Stimulated activated naive B cell treated with anti-CD40 and anti-IgM and Interleukin-4, amounts not matched to agents 10 μg/mL and 1 μg/mL and 100 μg/mL, for 72 hours (primary cell): ENCODE results near the gene DLX2.
"Not testable (repeated sequence)": the region's sequence is repeated elsewhere in the genome, so short reads cannot be mapped to it uniquely, and the experiment has no call there.

Experiments
- ATAC-seq, 2 donors: fragments of 150-1000 bp; cut with Tn5 transposase; replicated peaks; 2 replicates each; pipeline ENCODE4 v1.10.0; 2021; ENCODE audit warnings: moderate library complexity in 1 of 2
- DNase-seq: peaks from one replicate; pipeline ENCODE4 v3.0.0; 2021
- H3K27ac Mint-ChIP-seq: one replicate; pipeline ENCODE4 v1.8.0; 2022; ENCODE audit warnings: mild to moderate bottlenecking, mixed read lengths
- H3K27me3 Mint-ChIP-seq, 2 donors: one replicate each; pipeline ENCODE4 v1.8.0; 2022; ENCODE audit warnings: mixed read lengths in 2 of 2
- H3K36me3 Mint-ChIP-seq, 2 donors: one replicate each; pipeline ENCODE4 v1.8.0; 2022; ENCODE audit warnings: mixed read lengths in 2 of 2, mild to moderate bottlenecking in 1 of 2
- H3K4me1 Mint-ChIP-seq, 2 donors: one replicate each; pipeline ENCODE4 v1.8.0; 2022; ENCODE audit warnings: mixed read lengths in 2 of 2, mild to moderate bottlenecking in 1 of 2
- H3K4me3 Mint-ChIP-seq, 2 donors: one replicate each; pipeline ENCODE4 v1.8.0; 2022; ENCODE audit warnings: mild to moderate bottlenecking in 2 of 2, mixed read lengths in 2 of 2, moderate library complexity in 1 of 2
- H3K9me3 Mint-ChIP-seq, 2 donors: one replicate each; pipeline ENCODE4 v1.8.0; 2022; ENCODE audit warnings: mixed read lengths in 2 of 2, mild to moderate bottlenecking in 1 of 2

DLX2 gene

DNA sequence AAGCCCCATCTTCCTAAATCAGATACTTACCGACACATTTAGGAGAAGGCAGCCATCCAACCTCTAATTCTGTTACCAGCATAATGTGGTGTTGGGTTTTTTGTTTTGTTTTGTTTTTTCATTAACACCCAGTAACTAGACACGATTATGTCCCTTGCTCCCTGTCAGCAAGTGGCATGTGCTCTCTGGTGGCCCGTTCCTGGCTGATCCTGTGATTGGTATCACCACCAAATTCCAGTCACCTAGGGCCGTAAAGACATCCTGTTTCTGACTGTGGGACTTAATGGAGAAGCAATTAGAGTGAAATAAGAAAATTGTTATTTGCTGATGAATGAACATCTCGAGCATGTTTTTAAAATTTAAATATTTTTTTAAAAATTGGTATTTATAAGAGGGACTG lies 23.3 kb downstream of the DLX2 start:
- DNase-seq (no peak), ATAC-seq (no peak)
- H3K4me1 Mint-ChIP-seq: peaks cover 15 to 28% of the 10 kb centered on the region in 2 donors
- H3K9me3 Mint-ChIP-seq: peaks cover 0 to 4% of the 10 kb centered on the region in 2 donors
- H3K36me3 Mint-ChIP-seq: peaks cover 5 to 21% of the 10 kb centered on the region in 2 donors
- no peak overlapping the region for H3K4me3 Mint-ChIP-seq
- H3K27me3 Mint-ChIP-seq: peaks cover 42 to 60% of the 10 kb centered on the region in 2 donors
- H3K27ac Mint-ChIP-seq: peak overlapping the region; percentile 47

GRCh38 chr2:172074254-172074653 lies 28.4 kb downstream of the DLX2 start:
- ATAC-seq: no peak
- Mint-ChIP-seq H3K4me1 (no peaks in the 10 kb centered on the region), H3K27me3 (peaks cover 4 to 14% of the 10 kb centered on the region in 2 donors), H3K4me3 (no peak overlapping the region), H3K27ac (no peak overlapping the region), H3K36me3 (peaks cover 9 to 26% of the 10 kb centered on the region in 2 donors), H3K9me3 (no peaks in the 10 kb centered on the region)
- no peak for DNase-seq

- ATAC-seq (no peak), DNase-seq (no peak)
- H3K27me3 Mint-ChIP-seq: peaks cover 0 to 7% of the 10 kb centered on the region in 2 donors
- no peak overlapping the region for H3K4me3 Mint-ChIP-seq
- H3K27ac Mint-ChIP-seq: no peak overlapping the region
- peaks cover 11 to 28% of the 10 kb centered on the region in 2 donors for H3K36me3 Mint-ChIP-seq
- H3K9me3 Mint-ChIP-seq: peaks cover 0 to 4% of the 10 kb centered on the region in 2 donors
- no peaks in the 10 kb centered on the region for H3K4me1 Mint-ChIP-seq
Measured at GRCh38 chr2:172073518-172073917, 29.2 kb downstream of the DLX2 start.

DNA sequence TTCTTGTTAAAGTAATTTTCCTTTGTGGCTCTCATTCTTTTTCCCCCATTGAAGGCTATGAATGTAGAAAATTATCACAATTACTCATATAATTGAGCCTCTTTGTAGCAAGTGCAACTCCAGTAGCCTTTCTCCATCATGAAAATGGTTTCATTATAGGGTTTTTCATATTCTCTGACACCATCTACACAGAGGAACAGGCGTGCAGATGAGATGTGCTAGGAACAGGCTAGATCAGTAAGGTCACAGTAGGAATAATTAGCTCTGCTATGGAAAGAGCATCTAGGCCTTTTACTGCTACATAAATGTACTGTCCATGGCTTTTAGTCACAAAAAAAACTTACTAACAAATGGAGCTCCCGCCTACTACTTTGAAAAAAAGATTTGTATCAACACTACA lies 30.0 kb downstream of the DLX2 start:
- no peak overlapping the region for H3K4me3 Mint-ChIP-seq
- ATAC-seq (no peak), DNase-seq (no peak)
- H3K27me3 Mint-ChIP-seq: no peaks in the 10 kb centered on the region
- no peaks in the 10 kb centered on the region for H3K4me1 Mint-ChIP-seq
- no peak overlapping the region for H3K27ac Mint-ChIP-seq
- peaks cover 0 to 4% of the 10 kb centered on the region in 2 donors for H3K9me3 Mint-ChIP-seq
- peaks cover 13 to 28% of the 10 kb centered on the region in 2 donors for H3K36me3 Mint-ChIP-seq

GRCh38 chr2:172072303-172072702 lies 30.4 kb downstream of the DLX2 start:
- Mint-ChIP-seq H3K4me3 (no peak overlapping the region), H3K27me3 (no peaks in the 10 kb centered on the region), H3K36me3 (peaks cover 13 to 28% of the 10 kb centered on the region in 2 donors), H3K9me3 (peaks cover 0 to 4% of the 10 kb centered on the region in 2 donors), H3K27ac (no peak overlapping the region), H3K4me1 (no peaks in the 10 kb centered on the region)
- ATAC-seq: no peak
- no peak for DNase-seq

DNA sequence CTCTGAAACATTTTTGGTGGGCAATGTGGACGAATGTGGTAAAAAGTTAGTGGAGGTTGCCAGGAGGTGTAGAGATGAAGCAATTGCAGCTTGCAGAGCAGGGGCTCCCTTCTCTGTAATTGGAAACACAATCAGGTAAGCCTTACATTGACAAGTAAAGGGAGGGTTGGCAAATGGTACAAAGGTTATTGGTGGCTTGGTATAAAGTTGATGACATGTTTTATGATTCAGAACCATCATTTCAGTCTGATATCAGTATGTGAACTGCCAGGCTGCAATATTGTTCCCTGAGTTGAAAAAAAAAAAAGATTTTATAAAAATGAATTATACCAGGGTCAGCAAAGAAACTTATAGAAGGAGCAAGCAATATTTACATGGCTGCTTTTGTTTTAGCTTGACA lies 31.8 kb downstream of the DLX2 start:
- Mint-ChIP-seq H3K4me3 (no peak overlapping the region), H3K36me3 (peaks cover 13 to 33% of the 10 kb centered on the region in 2 donors), H3K27me3 (no peaks in the 10 kb centered on the region), H3K27ac (no peak overlapping the region), H3K4me1 (no peaks in the 10 kb centered on the region), H3K9me3 (peaks cover 0 to 4% of the 10 kb centered on the region in 2 donors)
- ATAC-seq (no peak), DNase-seq (no peak)

DNA sequence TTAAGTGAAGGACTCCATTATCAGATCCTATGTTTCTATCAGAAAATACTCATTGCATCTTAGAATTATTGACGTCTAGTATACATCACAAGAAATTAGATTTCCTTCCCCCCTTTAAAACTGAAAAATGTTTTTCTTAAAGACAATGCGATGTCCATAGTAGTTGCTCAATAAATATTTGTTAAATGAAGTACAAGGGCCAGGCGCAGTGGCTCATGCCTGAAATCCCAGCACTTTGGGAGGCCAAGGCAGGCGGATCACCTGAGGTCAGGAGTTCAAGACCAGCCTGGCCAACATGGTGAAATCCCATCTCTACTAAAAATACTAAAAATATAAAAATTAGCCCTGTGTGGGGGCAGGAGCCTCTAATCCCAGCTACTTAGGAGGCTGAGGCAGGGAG lies 34.8 kb downstream of the DLX2 start:
- H3K27me3 Mint-ChIP-seq, H3K27ac Mint-ChIP-seq, ATAC-seq, DNase-seq, H3K4me3 Mint-ChIP-seq, H3K9me3 Mint-ChIP-seq, H3K4me1 Mint-ChIP-seq: not testable (repeated sequence)
- peaks cover 16 to 32% of the 10 kb centered on the region in 2 donors for H3K36me3 Mint-ChIP-seq

GRCh38 chr2:172066394-172066886 lies 36.3 kb downstream of the DLX2 start:
- Mint-ChIP-seq H3K27ac (no peak overlapping the region), H3K27me3 (no peaks in the 10 kb centered on the region), H3K4me1 (no peaks in the 10 kb centered on the region), H3K36me3 (peaks cover 21 to 32% of the 10 kb centered on the region in 2 donors), H3K4me3 (no peak overlapping the region), H3K9me3 (peaks cover 0 to 4% of the 10 kb centered on the region in 2 donors)
- DNase-seq (no peak), ATAC-seq (no peak)

GRCh38 chr2:172065111-172065510 lies 37.6 kb downstream of the DLX2 start:
- Mint-ChIP-seq H3K4me3 (no peak overlapping the region), H3K27ac (no peak overlapping the region), H3K4me1 (no peaks in the 10 kb centered on the region), H3K27me3 (no peaks in the 10 kb centered on the region), H3K9me3 (peaks cover 0 to 4% of the 10 kb centered on the region in 2 donors), H3K36me3 (peaks cover 21 to 32% of the 10 kb centered on the region in 2 donors)
- DNase-seq (no peak), ATAC-seq (no peak)

DNA sequence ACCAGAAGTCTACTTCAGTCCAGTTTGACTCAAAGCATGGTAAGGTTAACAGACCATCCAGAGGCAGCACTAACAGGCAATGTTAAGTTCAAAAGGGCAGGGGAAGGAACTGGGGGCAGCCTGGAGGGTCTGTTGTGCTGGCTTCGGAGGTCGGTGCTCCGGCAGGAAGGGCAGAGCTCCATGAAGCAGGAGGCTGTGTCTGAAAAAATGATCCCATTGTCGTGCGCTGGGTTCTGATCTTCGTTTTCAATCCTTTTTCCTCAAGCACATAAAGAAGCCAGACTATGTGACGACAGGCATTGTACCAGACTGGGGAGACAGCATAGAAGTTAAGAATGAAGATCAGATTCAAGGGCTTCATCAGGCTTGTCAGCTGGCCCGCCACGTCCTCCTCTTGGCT lies 39.3 kb downstream of the DLX2 start:
- no peak overlapping the region for H3K4me3 Mint-ChIP-seq
- no peak for DNase-seq
- no peaks in the 10 kb centered on the region for H3K27me3 Mint-ChIP-seq
- H3K27ac Mint-ChIP-seq: no peak overlapping the region
- ATAC-seq: no peak
- H3K9me3 Mint-ChIP-seq: no peaks in the 10 kb centered on the region
- H3K36me3 Mint-ChIP-seq: peaks cover 16 to 26% of the 10 kb centered on the region in 2 donors
- no peaks in the 10 kb centered on the region for H3K4me1 Mint-ChIP-seq

DNA sequence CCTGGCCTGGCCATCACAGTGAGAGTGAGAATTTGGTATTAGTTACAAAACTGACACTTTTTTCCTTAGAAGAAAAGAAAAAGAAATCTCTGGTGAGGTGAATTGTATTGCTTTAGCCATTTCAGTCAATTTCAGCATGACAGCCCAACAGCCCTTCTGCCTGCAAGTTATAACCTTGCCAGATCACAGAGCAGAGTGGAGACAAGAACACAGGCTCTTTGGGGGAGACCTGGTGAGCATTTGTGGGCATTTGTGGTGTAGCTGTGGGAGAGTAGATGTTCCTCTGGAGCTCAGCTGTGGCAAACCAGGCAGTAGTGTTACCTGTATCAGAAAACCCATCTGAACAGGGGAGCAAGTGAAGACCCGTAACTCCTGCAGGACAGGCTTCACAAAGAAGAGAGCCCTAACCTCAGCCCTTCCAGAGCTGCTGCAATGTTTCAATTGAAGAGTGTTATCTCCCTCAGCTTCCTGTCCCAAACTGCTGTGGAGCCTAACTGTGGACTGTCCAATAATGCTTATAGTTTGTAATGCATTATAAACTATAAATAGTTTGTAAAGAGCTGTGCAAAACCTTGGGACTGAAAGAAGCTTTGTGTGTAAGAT lies 40.2 kb downstream of the DLX2 start:
- DNase-seq (no peak), ATAC-seq (no peak)
- Mint-ChIP-seq H3K4me3 (no peak overlapping the region), H3K27me3 (no peaks in the 10 kb centered on the region), H3K4me1 (no peaks in the 10 kb centered on the region), H3K27ac (no peak overlapping the region), H3K36me3 (peaks cover 14 to 26% of the 10 kb centered on the region in 2 donors), H3K9me3 (no peaks in the 10 kb centered on the region)

DNA sequence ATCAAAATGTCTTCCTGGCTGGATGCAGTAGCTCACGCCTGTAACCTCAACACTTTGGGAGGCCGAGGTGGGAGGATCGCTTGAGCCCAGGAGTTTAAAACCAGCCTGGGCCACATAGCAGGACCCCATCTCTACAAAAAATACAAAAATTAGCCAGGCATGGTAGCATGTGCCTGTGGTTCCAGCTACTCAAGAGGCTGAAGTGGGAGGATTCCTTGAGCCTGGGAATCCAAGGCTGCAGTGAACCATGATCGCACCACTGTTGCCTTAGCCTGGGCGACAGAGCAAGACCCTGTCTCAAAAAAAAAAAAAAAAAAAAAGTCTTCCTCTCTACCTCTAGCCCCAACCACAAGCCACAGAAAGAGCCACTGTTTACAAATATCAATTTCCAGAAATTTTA lies 42.6 kb downstream of the DLX2 start:
- not testable (repeated sequence) for ATAC-seq, H3K4me3 Mint-ChIP-seq

DNA sequence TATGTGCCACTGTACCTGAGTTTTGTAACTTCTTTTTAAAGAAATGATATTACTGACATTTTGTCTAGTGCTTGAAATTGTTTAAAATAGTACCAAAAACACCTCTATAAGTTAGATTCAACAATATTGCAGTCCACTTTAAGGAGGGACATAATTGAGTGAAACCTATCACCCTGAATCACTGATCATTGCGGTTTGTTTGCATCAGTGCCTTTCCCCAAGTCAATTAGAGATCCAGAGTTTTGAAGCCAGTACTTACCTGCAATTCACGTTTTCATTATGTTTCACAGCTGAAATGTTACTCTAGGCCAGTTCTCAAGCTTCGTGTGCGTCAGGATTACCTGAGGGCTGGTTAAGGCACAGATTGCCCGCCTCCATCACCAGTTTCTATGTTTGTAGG lies 44.0 kb downstream of the DLX2 start:
- no peak for ATAC-seq
- DNase-seq: no peak
- Mint-ChIP-seq H3K9me3 (no peaks in the 10 kb centered on the region), H3K4me1 (peaks cover 3 to 5% of the 10 kb centered on the region in 2 donors), H3K4me3 (no peak overlapping the region), H3K27ac (no peak overlapping the region), H3K36me3 (peaks cover 12 to 15% of the 10 kb centered on the region in 2 donors), H3K27me3 (no peaks in the 10 kb centered on the region)

More for the DNA sequence above, 42.6 kb downstream of the DLX2 start:
- not testable (repeated sequence) for H3K27me3 Mint-ChIP-seq, H3K9me3 Mint-ChIP-seq, H3K4me1 Mint-ChIP-seq, H3K27ac Mint-ChIP-seq, DNase-seq
- H3K36me3 Mint-ChIP-seq: peaks cover 14 to 19% of the 10 kb centered on the region in 2 donors

DNA sequence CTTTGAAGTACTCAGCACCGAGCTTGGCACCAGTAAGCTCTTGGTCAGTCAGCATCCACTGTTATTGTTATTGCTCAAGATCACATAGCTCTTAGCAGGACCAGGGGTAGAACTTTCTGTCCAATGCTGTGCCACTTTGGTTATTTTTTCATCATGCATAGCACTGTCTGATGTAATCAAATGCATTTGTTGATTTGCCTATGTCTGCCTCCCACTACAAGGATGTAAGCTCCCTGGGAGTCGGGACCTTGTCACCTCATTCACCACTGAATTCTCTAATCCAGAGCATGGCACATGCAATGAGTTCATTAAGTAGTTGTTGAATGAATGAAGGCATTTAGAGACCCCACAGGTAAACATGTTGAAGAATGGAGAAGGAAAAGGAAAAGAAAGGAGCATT lies 46.4 kb downstream of the DLX2 start:
- no peak overlapping the region for H3K27ac Mint-ChIP-seq
- H3K4me3 Mint-ChIP-seq: no peak overlapping the region
- peaks cover 0 to 3% of the 10 kb centered on the region in 2 donors for H3K36me3 Mint-ChIP-seq
- peaks cover 3 to 13% of the 10 kb centered on the region in 2 donors for H3K4me1 Mint-ChIP-seq
- H3K9me3 Mint-ChIP-seq: no peaks in the 10 kb centered on the region
- DNase-seq (no peak), ATAC-seq (no peak)
- no peaks in the 10 kb centered on the region for H3K27me3 Mint-ChIP-seq

DNA sequence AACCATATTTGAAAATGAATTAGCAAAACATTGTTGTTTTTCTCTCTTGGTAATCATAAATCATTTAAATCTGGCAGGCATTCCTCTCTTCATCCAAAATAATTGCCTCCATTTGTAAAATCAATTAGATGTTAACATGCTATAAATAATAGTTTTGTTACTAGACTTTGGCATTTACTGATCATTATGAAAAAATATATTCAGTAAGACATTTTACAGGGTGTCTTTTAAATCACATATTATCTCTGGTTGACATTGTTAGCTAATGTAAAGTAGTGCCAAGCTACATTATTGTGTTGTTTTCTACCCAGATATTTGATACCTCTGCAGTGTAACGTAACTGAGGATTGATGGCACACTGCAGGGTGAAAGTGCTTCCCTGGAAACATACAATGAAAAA lies 49.2 kb downstream of the DLX2 start:
- Mint-ChIP-seq H3K36me3 (no peaks in the 10 kb centered on the region), H3K27me3 (no peaks in the 10 kb centered on the region), H3K4me1 (peaks cover 3 to 13% of the 10 kb centered on the region in 2 donors), H3K9me3 (no peaks in the 10 kb centered on the region), H3K4me3 (no peak overlapping the region), H3K27ac (no peak overlapping the region)
- no peak for DNase-seq
- ATAC-seq: no peak
